CD14-positive monocyte (primary cell): ENCODE measurements around the gene RAB6A. TPM values are rescaled to one million over a fixed set of nuclear protein-coding genes. Genes with fewer than 3 reads are reported as not detected.

ENCODE experiments used
- DNase-seq, 3 donors: peaks; one replicate each; pipeline ENCODE4 v3.0.0-alpha.2; 2011 to 2022
- H2AFZ ChIP-seq: 2 replicates; pipeline ENCODE4 v1.6.0; 2012; ENCODE audit warnings: mild to moderate bottlenecking, low read depth, low read length, inconsistent platforms; ENCODE audit not compliant: insufficient read depth, poor library complexity, severe bottlenecking
- H3K27ac ChIP-seq, 2 donors: 1 replicate in 1 of 2; 2 replicates in 1 of 2; pipeline ENCODE4 v1.5.1; 2012 to 2013; ENCODE audit warnings: low read length in 2 of 2, control low read depth in 1 of 2, inconsistent platforms in 1 of 2, low read depth in 1 of 2, mild to moderate bottlenecking in 1 of 2
- H3K27me3 ChIP-seq, 2 donors: one replicate each; pipeline versions ENCODE4 v1.6.0 to v1.6.1; 2011 to 2013; ENCODE audit warnings: low read length in 2 of 2; ENCODE audit not compliant: control insufficient read depth in 2 of 2, insufficient read depth in 2 of 2
- H3K36me3 ChIP-seq, 2 donors: replicated peaks in 1 of 2; 1 replicate in 1 of 2; 2 replicates in 1 of 2; pipeline versions ENCODE4 v1.5.1 to v1.6.1; 2012 to 2013; ENCODE audit warnings: low read length in 2 of 2, control low read depth in 1 of 2, inconsistent platforms in 1 of 2, mild to moderate bottlenecking in 1 of 2; ENCODE audit not compliant: insufficient read depth in 2 of 2, control insufficient read depth in 1 of 2
- H3K4me1 ChIP-seq, 2 donors: 1 replicate in 1 of 2; 2 replicates in 1 of 2; pipeline versions ENCODE4 v1.5.1 to v1.6.1; 2012 to 2013; ENCODE audit warnings: low read length in 2 of 2, control low read depth in 1 of 2, inconsistent platforms in 1 of 2, mild to moderate bottlenecking in 1 of 2, moderate library complexity in 1 of 2; ENCODE audit not compliant: insufficient read depth in 2 of 2, control insufficient read depth in 1 of 2
- H3K4me2 ChIP-seq: replicated peaks from 2 replicates; pipeline ENCODE3; 2012; ENCODE audit warnings: low read length, moderate library complexity, mild to moderate bottlenecking; ENCODE audit not compliant: poor library complexity, severe bottlenecking; ENCODE audit errors: extremely low read depth
- H3K4me3 ChIP-seq, 3 experiments: fragments of 200-600 bp in 1 of 3; sonication (generic) in 1 of 3; replicated peaks in 1 of 3; 1 replicate in 2 of 3; 2 replicates in 1 of 3; pipeline ENCODE4 v1.5.1; 2011 to 2013; ENCODE audit warnings: low read length in 3 of 3, mild to moderate bottlenecking in 3 of 3, control low read depth in 2 of 3, low read depth in 2 of 3, inconsistent platforms in 1 of 3, moderate library complexity in 1 of 3
- H3K79me2 ChIP-seq: 2 replicates; pipeline ENCODE4 v1.6.0; 2012; ENCODE audit warnings: mild to moderate bottlenecking, control low read depth, inconsistent platforms, low read length, moderate library complexity; ENCODE audit not compliant: insufficient read depth
- H3K9ac ChIP-seq: 2 replicates; pipeline ENCODE4 v1.6.0; 2017; ENCODE audit warnings: low read length, mild to moderate bottlenecking; ENCODE audit not compliant: insufficient read depth, poor library complexity, severe bottlenecking
- H3K9me3 ChIP-seq, 2 donors: replicated peaks in 1 of 2; 1 replicate in 1 of 2; 2 replicates in 1 of 2; pipeline versions ENCODE4 v1.5.1 to v1.6.1; 2012 to 2013; ENCODE audit warnings: low read length in 2 of 2, control low read depth in 1 of 2; ENCODE audit not compliant: control insufficient read depth in 1 of 2, insufficient read depth in 1 of 2
- H4K20me1 ChIP-seq: 2 replicates; pipeline ENCODE4 v1.6.0; 2012; ENCODE audit warnings: mild to moderate bottlenecking, low read length, control low read depth, moderate library complexity; ENCODE audit not compliant: insufficient read depth
- H3K27ac Mint-ChIP-seq, 7 donors: one replicate each; pipeline ENCODE4 v1.8.0; 2020; ENCODE audit warnings: mild to moderate bottlenecking in 7 of 7, mixed read lengths in 7 of 7, moderate library complexity in 6 of 7, inconsistent platforms in 2 of 7
- H3K27me3 Mint-ChIP-seq, 3 donors: one replicate each; pipeline ENCODE4 v1.8.0; 2021 to 2022; ENCODE audit warnings: low read depth in 3 of 3, mild to moderate bottlenecking in 3 of 3, mixed read lengths in 3 of 3, moderate library complexity in 3 of 3, inconsistent platforms in 1 of 3
- H3K36me3 Mint-ChIP-seq, 2 donors: one replicate each; pipeline ENCODE4 v1.8.0; 2020; ENCODE audit warnings: mixed read lengths in 2 of 2, inconsistent platforms in 1 of 2, mild to moderate bottlenecking in 1 of 2
- H3K4me1 Mint-ChIP-seq: one replicate; pipeline ENCODE4 v1.8.0; 2020; ENCODE audit warnings: mild to moderate bottlenecking, mixed read lengths
- H3K4me3 Mint-ChIP-seq, 2 donors: one replicate each; pipeline ENCODE4 v1.8.0; 2020; ENCODE audit warnings: mild to moderate bottlenecking in 2 of 2, mixed read lengths in 2 of 2, moderate library complexity in 1 of 2
- H3K9me3 Mint-ChIP-seq, 7 donors: one replicate each; pipeline ENCODE4 v1.8.0; 2020 to 2022; ENCODE audit warnings: mixed read lengths in 7 of 7, mild to moderate bottlenecking in 6 of 7, moderate library complexity in 6 of 7, inconsistent platforms in 2 of 7
- CTCF ChIP-seq: fragments of 200-600 bp; IDR thresholded peaks from one replicate; pipeline ENCODE4 v1.8.0; 2022; ENCODE audit warnings: antibody characterized with exemption, mild to moderate bottlenecking
- WGBS: methylation state at CpG from one replicate; pipeline ENCODE4 v1.1.5; 2013; ENCODE audit warnings: missing lambda C conversion rate; ENCODE audit not compliant: insufficient coverage; 5-methylcytosine and 5-hydroxymethylcytosine counted together
- intact Hi-C, 2 donors: fragments of 100-400 bp; cut with micrococcal nuclease; formaldehyde crosslinking; loops; one replicate each; pipeline versions ENCODE4 v1.15.0 to v1.15.1; 2023
- polyA plus RNA-seq, 3 donors: library from polyadenylated mRNA; depleted of rRNA in 1 of 3; unstranded in 2 of 3; stranded (reverse) in 1 of 3; fragments of 300-500 nt in 2 of 3; fragments of >200 nt in 1 of 3; fragmentation: Illumina TruSeq in 2 of 3; gene quantifications; 1 replicate in 2 of 3; 2 replicates in 1 of 3; pipeline ENCODE4 v1.2.3, GENCODE V29; 2012 to 2021

Gene RAB6A
- polyA plus RNA-seq, 3 donors = 38.3 to 91.3 (median 78.6) TPM

GRCh38 chr11:73635721-73636120 lies 125.2 kb downstream of the RAB6A start:
- 72% methylated on average over 3 of the region's 5 CpGs for WGBS
- Mint-ChIP-seq H3K4me3 (no peak overlapping the region), H3K36me3 (no peaks in the 10 kb centered on the region)

DNA sequence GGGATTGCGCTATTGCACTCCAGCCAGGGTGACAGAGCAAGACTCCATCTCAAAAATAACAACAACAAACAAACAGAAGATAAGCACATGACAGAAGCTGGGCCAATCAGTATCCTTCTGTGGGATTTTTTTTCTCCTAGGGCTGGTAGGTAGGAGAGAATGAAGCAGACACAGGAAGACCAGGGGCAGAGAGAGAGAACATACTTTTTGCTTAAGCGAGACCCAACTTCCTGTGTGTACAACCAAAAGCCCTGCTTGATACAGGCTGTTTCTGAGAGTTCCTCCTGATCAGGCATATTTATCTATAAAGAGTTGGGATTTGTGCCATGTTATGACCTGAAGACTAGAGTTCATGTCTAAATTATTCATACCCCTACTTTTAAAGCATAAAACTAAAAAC lies 126.9 kb downstream of the RAB6A start:
- Histone ChIP-seq H3K36me3 (no peaks in the 10 kb centered on the region), H2AFZ (no peak overlapping the region), H3K4me2 (no peak overlapping the region), H3K4me1 (no peaks in the 10 kb centered on the region), H3K9ac (no peak overlapping the region), H4K20me1 (no peaks in the 10 kb centered on the region), H3K27me3 (no peaks in the 10 kb centered on the region), H3K9me3 (peaks cover 0 to 4% of the 10 kb centered on the region in 2 donors), H3K79me2 (no peaks in the 10 kb centered on the region), H3K4me3 (no peak overlapping the region), H3K27ac (no peak overlapping the region)
- intact Hi-C loops = no loop called here
- H3K36me3 Mint-ChIP-seq = no peaks in the 10 kb centered on the region
- no peak overlapping the region for H3K27ac Mint-ChIP-seq
- peaks cover 0 to 4% (median 3%) of the 10 kb centered on the region in 3 donors for H3K27me3 Mint-ChIP-seq
- no peak for TF ChIP-seq CTCF
- DNase-seq = no peak
- peaks cover 11% of the 10 kb centered on the region for H3K4me1 Mint-ChIP-seq
- 20% methylated on average over 1 of the region's 2 CpGs for WGBS
- H3K4me3 Mint-ChIP-seq = no peak overlapping the region
- H3K9me3 Mint-ChIP-seq = peaks cover 0 to 8% (median 4%) of the 10 kb centered on the region in 7 donors

More at GRCh38 chr11:73635721-73636120, 125.2 kb downstream of the RAB6A start:
- Histone ChIP-seq H3K9me3 (peaks cover 0 to 4% of the 10 kb centered on the region in 2 donors), H4K20me1 (no peaks in the 10 kb centered on the region), H3K9ac (no peak overlapping the region), H3K27me3 (no peaks in the 10 kb centered on the region), H3K4me3 (no peak overlapping the region), H3K4me2 (no peak overlapping the region), H2AFZ (no peak overlapping the region), H3K4me1 (no peaks in the 10 kb centered on the region), H3K79me2 (no peaks in the 10 kb centered on the region), H3K36me3 (no peaks in the 10 kb centered on the region), H3K27ac (no peak overlapping the region)
- no peak for DNase-seq
- no peak for TF ChIP-seq CTCF
- H3K27me3 Mint-ChIP-seq = peaks cover 1 to 6% (median 5%) of the 10 kb centered on the region in 3 donors
- H3K9me3 Mint-ChIP-seq = peaks cover 0 to 8% (median 4%) of the 10 kb centered on the region in 7 donors
- no peak overlapping the region for H3K27ac Mint-ChIP-seq
- intact Hi-C loops = no loop called here
- peaks cover 10% of the 10 kb centered on the region for H3K4me1 Mint-ChIP-seq
